IMR-90 (cell line): Measurements from ENCODE around the gene GRIN1. TPM values are rescaled to one million over a fixed set of nuclear protein-coding genes. Genes with fewer than 3 reads are reported as not detected.
A peak's percentile ranks its signal among the peaks of the same experiment; 100 is the strongest.

ENCODE experiments used
- ATAC-seq: fragments of 200-7000 bp; cut with Tn5 transposase; 2 replicates; pipeline ENCODE4 v1.9.1; 2020; ENCODE audit warnings: low read depth, mild to moderate bottlenecking, moderate library complexity
- BruUV-seq: library from RNA; stranded (reverse); fragments of 400-500 nt; replicated peaks from 2 replicates; lab custom pipeline; 2021; lab: Mats Ljungman, UMichigan
- CTCF ChIA-PET: fragments of 300-600 bp; formaldehyde crosslinking; extraction: SDS; loops from one replicate; lab custom pipeline; 2021; ENCODE audit warnings: antibody characterized with exemption; lab: Yijun Ruan, JAX
- POLR2A ChIA-PET: fragments of 300-600 bp; sonication (Branson Sonifier 250); formaldehyde crosslinking; loops from one replicate; lab custom pipeline; 2022; ENCODE audit warnings: antibody characterized with exemption; ENCODE audit not compliant: unreplicated experiment; lab: Charles Lee
- DNase-seq: peaks from one replicate; pipeline ENCODE4 v3.0.0; 2013
- H2AFZ ChIP-seq: replicated peaks from 2 replicates; pipeline ENCODE3; 2013; ENCODE audit warnings: low read length, mild to moderate bottlenecking; ENCODE audit not compliant: poor library complexity
- H2AK5ac ChIP-seq: 2 replicates; pipeline ENCODE4 v1.6.1; 2013; ENCODE audit warnings: low read depth, low read length, inconsistent platforms
- H2AK9ac ChIP-seq: replicated peaks from 2 replicates; pipeline ENCODE3; 2013; ENCODE audit warnings: mild to moderate bottlenecking, low read depth, low read length, moderate library complexity; ENCODE audit not compliant: poor library complexity
- H2BK120ac ChIP-seq: 2 replicates; pipeline ENCODE4 v1.6.1; 2013; ENCODE audit warnings: low read depth, low read length, inconsistent platforms
- H2BK15ac ChIP-seq: 3 replicates; pipeline ENCODE4 v1.6.1; 2013; ENCODE audit warnings: low read depth, low read length, inconsistent platforms
- H2BK20ac ChIP-seq: 2 replicates; pipeline ENCODE4 v1.6.1; 2013; ENCODE audit warnings: low read depth, mild to moderate bottlenecking, inconsistent platforms, low read length, moderate library complexity
- H2BK5ac ChIP-seq: 2 replicates; pipeline ENCODE4 v1.6.1; 2013; ENCODE audit warnings: mild to moderate bottlenecking, low read depth, low read length, inconsistent platforms; ENCODE audit not compliant: poor library complexity, severe bottlenecking
- H3K14ac ChIP-seq: replicated peaks from 2 replicates; pipeline ENCODE4 v1.6.1; 2013; ENCODE audit warnings: low read depth, low read length, inconsistent platforms
- H3K18ac ChIP-seq: 2 replicates; pipeline ENCODE4 v1.6.1; 2013; ENCODE audit warnings: low read depth, low read length, control low read depth
- H3K23ac ChIP-seq: 2 replicates; pipeline ENCODE4 v1.6.1; 2013; ENCODE audit warnings: low read depth, low read length, inconsistent platforms
- H3K27ac ChIP-seq: 2 replicates; pipeline ENCODE4 v1.5.1; 2013; ENCODE audit warnings: mild to moderate bottlenecking, control low read depth, low read length; ENCODE audit not compliant: insufficient read depth
- H3K27me3 ChIP-seq: 2 replicates; pipeline ENCODE4 v1.6.1; 2013; ENCODE audit warnings: low read length; ENCODE audit not compliant: control insufficient read depth, insufficient read depth
- H3K36me3 ChIP-seq: 2 replicates; pipeline ENCODE4 v1.6.1; 2013; ENCODE audit warnings: low read length, mixed read lengths; ENCODE audit not compliant: control insufficient read depth, insufficient read depth
- H3K4ac ChIP-seq: 2 replicates; pipeline ENCODE4 v1.6.1; 2013; ENCODE audit warnings: low read depth, low read length, inconsistent platforms
- H3K4me1 ChIP-seq: 2 replicates; pipeline ENCODE4 v1.6.1; 2013; ENCODE audit warnings: low read length, mixed read lengths; ENCODE audit not compliant: control insufficient read depth, insufficient read depth
- H3K4me2 ChIP-seq: 2 replicates; pipeline ENCODE4 v1.6.1; 2013; ENCODE audit warnings: low read depth, mild to moderate bottlenecking, control low read depth, low read length, moderate library complexity
- H3K4me3 ChIP-seq: 2 replicates; pipeline ENCODE4 v1.5.1; 2013; ENCODE audit warnings: low read depth, mild to moderate bottlenecking, control low read depth, low read length, moderate library complexity; ENCODE audit not compliant: insufficient read depth
- H3K56ac ChIP-seq: 2 replicates; pipeline ENCODE4 v1.6.1; 2013; ENCODE audit warnings: low read length, inconsistent platforms; ENCODE audit not compliant: insufficient read depth; ENCODE audit errors: extremely low read depth
- H3K79me1 ChIP-seq, 2 experiments: 2 replicates each; pipeline ENCODE4 v1.6.1; 2013; ENCODE audit warnings: low read length in 2 of 2, inconsistent platforms in 1 of 2, low read depth in 1 of 2
- H3K9ac ChIP-seq: 2 replicates; pipeline ENCODE4 v1.6.1; 2013; ENCODE audit warnings: low read depth, low read length, control low read depth
- H3K9me1 ChIP-seq: 2 replicates; pipeline ENCODE4 v1.6.1; 2013; ENCODE audit warnings: low read length, inconsistent platforms; ENCODE audit not compliant: insufficient read depth
- H3K9me3 ChIP-seq: 2 replicates; pipeline ENCODE4 v1.6.1; 2013; ENCODE audit warnings: low read length; ENCODE audit not compliant: control insufficient read depth, insufficient read depth
- H4K20me1 ChIP-seq: 2 replicates; pipeline ENCODE4 v1.6.1; 2013; ENCODE audit warnings: low read length, inconsistent platforms; ENCODE audit not compliant: insufficient read depth
- H4K5ac ChIP-seq: 2 replicates; pipeline ENCODE4 v1.6.1; 2013; ENCODE audit warnings: mild to moderate bottlenecking, low read depth, low read length, control low read depth
- H4K8ac ChIP-seq, 2 experiments: 2 replicates each; pipeline ENCODE4 v1.6.1; 2013; ENCODE audit warnings: low read depth in 2 of 2, low read length in 2 of 2, control low read depth in 1 of 2, inconsistent platforms in 1 of 2
- H4K91ac ChIP-seq: 2 replicates; pipeline ENCODE4 v1.6.1; 2013; ENCODE audit warnings: low read depth, low read length, inconsistent platforms; ENCODE audit not compliant: insufficient read depth
- BHLHE40 ChIP-seq: fragments of 150-350 bp; IDR thresholded peaks from 2 replicates; pipeline ENCODE4 v1.6.1; 2016; ENCODE audit warnings: mild to moderate bottlenecking, low read depth, low read length
- CEBPB ChIP-seq: IDR thresholded peaks from 2 replicates; pipeline ENCODE4 v1.6.1; 2012; ENCODE audit warnings: low read depth, low read length, improper control_type of control experiment
- CHD1 ChIP-seq: IDR thresholded peaks from 2 replicates; pipeline ENCODE4 v1.6.1; 2012; ENCODE audit warnings: low read depth, low read length, improper control_type of control experiment
- CTCF ChIP-seq: conservative IDR thresholded peaks from 2 replicates; pipeline ENCODE4 v1.5.1; 2012; ENCODE audit warnings: mild to moderate bottlenecking, low read depth, low read length, improper control_type of control experiment
- ELK1 ChIP-seq: fragments of 150-350 bp; IDR thresholded peaks from 2 replicates; pipeline ENCODE4 v1.6.1; 2016; ENCODE audit warnings: low read depth, mild to moderate bottlenecking, low read length, moderate library complexity, borderline replicate concordance
- FOS ChIP-seq: fragments of 150-350 bp; IDR thresholded peaks from 2 replicates; pipeline ENCODE4 v1.6.1; 2016; ENCODE audit warnings: low read depth, low read length
- MAFK ChIP-seq: IDR thresholded peaks from 2 replicates; pipeline ENCODE4 v1.6.1; 2012; ENCODE audit warnings: low read depth, low read length, improper control_type of control experiment
- MAZ ChIP-seq: IDR thresholded peaks from 2 replicates; pipeline ENCODE4 v1.6.1; 2012; ENCODE audit warnings: low read depth, mild to moderate bottlenecking, low read length, improper control_type of control experiment, moderate library complexity, borderline replicate concordance
- MXI1 ChIP-seq: IDR thresholded peaks from 2 replicates; pipeline ENCODE4 v1.6.1; 2012; ENCODE audit warnings: low read depth, mild to moderate bottlenecking, low read length, moderate library complexity, borderline replicate concordance
- NFE2L2 ChIP-seq: fragments of 150-350 bp; IDR thresholded peaks from 2 replicates; pipeline ENCODE4 v1.6.1; 2016; ENCODE audit warnings: low read depth, mild to moderate bottlenecking, low read length
- POLR2A ChIP-seq: IDR thresholded peaks from 2 replicates; pipeline ENCODE4 v1.6.1; 2012; ENCODE audit warnings: mild to moderate bottlenecking, low read depth, low read length
- RAD21 ChIP-seq: IDR thresholded peaks from 2 replicates; pipeline ENCODE4 v1.6.1; 2012; ENCODE audit warnings: low read length, improper control_type of control experiment
- RCOR1 ChIP-seq: IDR thresholded peaks from 2 replicates; pipeline ENCODE4 v1.6.1; 2012; ENCODE audit warnings: mild to moderate bottlenecking, low read length, improper control_type of control experiment; ENCODE audit not compliant: insufficient replicate concordance
- RFX5 ChIP-seq: IDR thresholded peaks from 2 replicates; pipeline ENCODE4 v1.8.0; 2012; ENCODE audit warnings: low read depth, mild to moderate bottlenecking, low read length, moderate library complexity
- SMC3 ChIP-seq: fragments of 150-350 bp; IDR thresholded peaks from 2 replicates; pipeline ENCODE4 v1.6.1; 2016; ENCODE audit warnings: low read depth, mild to moderate bottlenecking, antibody characterized with exemption, low read length, moderate library complexity
- USF2 ChIP-seq: fragments of 150-350 bp; IDR thresholded peaks from 2 replicates; pipeline ENCODE4 v1.6.1; 2017; ENCODE audit warnings: mild to moderate bottlenecking, antibody characterized with exemption, low read length, low read depth
- WGBS, 2 experiments: methylation state at CpG; one replicate each; pipeline versions ENCODE4 v1.1.5 to v1.1.7; 2013; ENCODE audit warnings: missing lambda C conversion rate in 2 of 2; ENCODE audit not compliant: insufficient read length in 1 of 2; ENCODE audit errors: extremely low coverage in 2 of 2; 5-methylcytosine and 5-hydroxymethylcytosine counted together
- dilution Hi-C: fragments of 300-500 bp; cut with HindIII; formaldehyde crosslinking; loops from one replicate; pipeline ENCODE4 v1.14.3; 2018; ENCODE audit warnings: low sequenced_read_pairs; ENCODE audit not compliant: unreplicated experiment
- in situ Hi-C: fragments of 300-500 bp; cut with MboI; formaldehyde crosslinking; loops from 3 replicates; pipeline ENCODE4 v1.14.3; 2019; ENCODE audit warnings: low sequenced_read_pairs, inconsistent platforms, mixed read lengths
- intact Hi-C: fragments of 100-400 bp; cut with micrococcal nuclease; formaldehyde crosslinking; loops from 2 replicates; pipeline ENCODE4 v1.10.0; 2022
- polyA plus RNA-seq, 3 experiments: library from polyadenylated mRNA; depleted of rRNA; stranded (reverse); fragments of >200 nt; gene quantifications; 2 replicates each; pipeline ENCODE4 v1.2.3, GENCODE V29; 2012; ENCODE audit warnings: low replicate concordance in 1 of 3
- total RNA-seq: library from RNA; depleted of rRNA; stranded (reverse); fragments of >200 nt; gene quantifications from 2 replicates; pipeline ENCODE4 v1.2.3, GENCODE V29; 2012

The GRIN1 gene
- total and polyA plus RNA-seq, 2 of the 4 experiments (the other 2 are of a cell fraction), result 0.09 TPM; not detected in 1

GRCh38 chr9:137194909-137195308 is 56.0 kb downstream of the GRIN1 start:
- no peak overlapping the region for H3K27ac ChIP-seq
- H2AK9ac ChIP-seq, result peak overlapping the region; percentile 84
- peaks cover 42% of the 10 kb centered on the region for H4K20me1 ChIP-seq
- no peak overlapping the region for H3K4ac ChIP-seq
- DNase-seq (no peak), ATAC-seq (no peak)
- no peak overlapping the region for H2AFZ ChIP-seq
- H3K9me3 ChIP-seq, result no peaks in the 10 kb centered on the region
- intact Hi-C loops, result no loop called here
- H3K27me3 ChIP-seq, result no peaks in the 10 kb centered on the region
- no peak overlapping the region for H3K18ac ChIP-seq
- no peak overlapping the region for H3K4me3 ChIP-seq
- H3K4me1 ChIP-seq, result peaks cover 18% of the 10 kb centered on the region
- H2BK120ac ChIP-seq, result no peak overlapping the region
- H3K14ac ChIP-seq, result no peak overlapping the region
- ChIA-PET POLR2A (no interaction called here), CTCF (interaction anchor here (1.0 kb wide), 1 partner anchor 32 kb away, joined by 3 read pairs; the partner anchor contains the start of gene RNF224)
- no peak overlapping the region for H3K56ac ChIP-seq
- H3K23ac ChIP-seq, result no peak overlapping the region
- H2AK5ac ChIP-seq, result no peak overlapping the region
- no peak overlapping the region for H3K4me2 ChIP-seq
- no peak overlapping the region for H4K5ac ChIP-seq
- dilution Hi-C loops, result no loop called here
- peaks cover 25% of the 10 kb centered on the region for H3K36me3 ChIP-seq
- peaks cover 10 to 78% of the 10 kb centered on the region in 2 experiments for H3K79me1 ChIP-seq
- no TSS peak for BruUV-seq
- no peaks in the 10 kb centered on the region for H3K9me1 ChIP-seq
- H4K8ac ChIP-seq, result no peak overlapping the region
- H3K9ac ChIP-seq, result no peak overlapping the region
- 86% methylated on average over 9 of the region's 10 CpGs; no CpG with 5 or more reads in 1 of the 2 experiments for WGBS, 2 experiments
- no peak overlapping the region for H2BK15ac ChIP-seq
- H2BK20ac ChIP-seq, result no peak overlapping the region
- no peak overlapping the region for H4K91ac ChIP-seq
- in situ Hi-C loops, result no loop called here
- no peak overlapping the region for H2BK5ac ChIP-seq
- no peak for TF ChIP-seq CEBPB
- no peak for TF ChIP-seq ELK1
- no peak for TF ChIP-seq POLR2A
- no peak for TF ChIP-seq SMC3
- no peak for TF ChIP-seq RAD21
- TF ChIP-seq USF2, result no peak
- no peak for TF ChIP-seq CTCF
- no peak for TF ChIP-seq RCOR1
- TF ChIP-seq MXI1, result no peak
- TF ChIP-seq RFX5, result no peak
- TF ChIP-seq MAZ, result no peak
- no peak for TF ChIP-seq MAFK
- no peak for TF ChIP-seq NFE2L2
- TF ChIP-seq BHLHE40, result no peak
- no peak for TF ChIP-seq CHD1
- TF ChIP-seq FOS, result no peak
